Suppressor macrophage treated with lipopolysaccharide for 4 hours (primary cell): ENCODE measurements around the gene SREBF2.

Experiments
- DNase-seq: peaks from one replicate; pipeline ENCODE4 v3.0.0-alpha.2; 2020

Gene SREBF2

GRCh38 chr22:41923595-41924276 lies 90.8 kb downstream of the SREBF2 start:
- no peak for DNase-seq

GRCh38 chr22:41925783-41926460 lies 93.0 kb downstream of the SREBF2 start:
- peak; percentile 73 for DNase-seq

- no peak for DNase-seq
Measured at GRCh38 chr22:41927813-41928212, 94.9 kb downstream of the SREBF2 start.

GRCh38 chr22:41928593-41929417 lies 95.9 kb downstream of the SREBF2 start:
- no peak for DNase-seq

GRCh38 chr22:41929418-41929810 lies 96.5 kb downstream of the SREBF2 start:
- no peak for DNase-seq

- DNase-seq, result no peak
Measured at GRCh38 chr22:41931701-41932269, 98.9 kb downstream of the SREBF2 start.

GRCh38 chr22:41932353-41932752 lies 99.4 kb downstream of the SREBF2 start:
- DNase-seq, result no peak

- no peak for DNase-seq
Measured at GRCh38 chr22:41933411-41934177, 100.7 kb downstream of the SREBF2 start.

- DNase-seq, result no peak
Measured at GRCh38 chr22:41934284-41935014, 101.5 kb downstream of the SREBF2 start.

GRCh38 chr22:41935015-41935351 lies 102.1 kb downstream of the SREBF2 start:
- no peak for DNase-seq

GRCh38 chr22:41935509-41935908 lies 102.6 kb downstream of the SREBF2 start:
- DNase-seq, result no peak

- no peak for DNase-seq
Measured at GRCh38 chr22:41936894-41937169, 103.9 kb downstream of the SREBF2 start.

GRCh38 chr22:41939981-41940831 lies 107.3 kb downstream of the SREBF2 start:
- DNase-seq, result no peak

- DNase-seq, result peak; percentile 81
Measured at GRCh38 chr22:41940832-41941765, 108.2 kb downstream of the SREBF2 start.

- peak; percentile 64 for DNase-seq
Measured at GRCh38 chr22:41943661-41944209, 110.8 kb downstream of the SREBF2 start.

- DNase-seq, result peak; percentile 94
Measured at GRCh38 chr22:41946629-41947423, 113.9 kb downstream of the SREBF2 start, which contains the start of gene CENPM. TSS of gene CENPM (minus strand) at chr22:41947152. CDS start at chr22:41947076, 76 bp downstream.

GRCh38 chr22:41947424-41948080 lies 114.6 kb downstream of the SREBF2 start:
- DNase-seq, result no peak

- no peak for DNase-seq
Measured at GRCh38 chr22:41948142-41948541, 115.2 kb downstream of the SREBF2 start.
